GM12878 (cell line): ENCODE data around the gene CIAO2B. TPM values are rescaled to one million over a fixed set of nuclear protein-coding genes. Genes with fewer than 3 reads are reported as not detected.

Experiments
- ATAC-seq: fragments of 200-7000 bp; cut with Tn5 transposase; 3 replicates; pipeline ENCODE4 v1.9.1; 2020; ENCODE audit warnings: mild to moderate bottlenecking, moderate library complexity
- BruUV-seq: library from RNA; stranded (reverse); fragments of 400-500 nt; replicated peaks from 2 replicates; lab custom pipeline; 2021; lab: Mats Ljungman, UMichigan
- CTCF ChIA-PET: fragments of 300-600 bp; sonication (Branson Sonifier 250); formaldehyde crosslinking; extraction: SDS; loops from one replicate; lab custom pipeline; 2021; ENCODE audit warnings: inconsistent platforms; lab: Yijun Ruan, JAX
- POLR2A ChIA-PET: fragments of 350-600 bp; formaldehyde crosslinking; extraction: SDS; loops from one replicate; lab custom pipeline; 2021; ENCODE audit warnings: inconsistent platforms; lab: Charles Lee
- RAD21 ChIA-PET: fragments of 300-600 bp; sonication (Branson Sonifier 250); formaldehyde crosslinking; loops from one replicate; lab custom pipeline; 2023; ENCODE audit warnings: antibody characterized with exemption; ENCODE audit not compliant: unreplicated experiment; lab: Charles Lee
- SMC1A ChIA-PET: fragments of 300-600 bp; sonication (Branson Sonifier 250); formaldehyde crosslinking; loops from one replicate; lab custom pipeline; 2023; ENCODE audit not compliant: unreplicated experiment, uncharacterized antibody; lab: Charles Lee
- DNase-seq: peaks from one replicate; pipeline ENCODE4 v3.0.0-alpha.2; 2011; ENCODE audit warnings: low read depth, low spot score
- FAIRE-seq: peaks from 3 replicates; lab custom pipeline; 2011; peaks lifted over from hg19 to GRCh38; lab: Jason Lieb, UNC
- H2AFZ ChIP-seq: 2 replicates; pipeline ENCODE4 v1.6.0; 2011; ENCODE audit warnings: low read depth, low read length, control low read depth; ENCODE audit not compliant: control insufficient read depth
- H3K27ac ChIP-seq: 2 replicates; pipeline ENCODE4 v1.5.1; 2011; ENCODE audit warnings: control low read depth; ENCODE audit not compliant: control insufficient read depth, insufficient read depth
- H3K27me3 ChIP-seq, 2 experiments: replicated peaks in 1 of 2; 2 replicates each; pipeline versions ENCODE4 v1.6.0 to v1.6.1; 2011; ENCODE audit warnings: low read length in 1 of 2; ENCODE audit not compliant: control insufficient read depth in 2 of 2, insufficient read depth in 2 of 2
- H3K36me3 ChIP-seq, 2 experiments: 2 replicates each; pipeline ENCODE4 v1.5.1; 2011; ENCODE audit warnings: low read length in 1 of 2; ENCODE audit not compliant: control insufficient read depth in 2 of 2, insufficient read depth in 2 of 2
- H3K4me1 ChIP-seq: 2 replicates; pipeline ENCODE4 v1.6.1; 2011; ENCODE audit warnings: mild to moderate bottlenecking, low read length, moderate library complexity, mixed read lengths; ENCODE audit not compliant: control insufficient read depth, insufficient read depth
- H3K4me2 ChIP-seq: 2 replicates; pipeline ENCODE4 v1.6.0; 2011; ENCODE audit warnings: control low read depth; ENCODE audit not compliant: control insufficient read depth, insufficient read depth
- H3K4me3 ChIP-seq: fragments of 200-600 bp; sonication (generic); 2 replicates; pipeline ENCODE4 v1.5.1; 2016
- H3K79me2 ChIP-seq: 2 replicates; pipeline ENCODE4 v1.6.0; 2011; ENCODE audit warnings: low read length; ENCODE audit not compliant: control insufficient read depth, insufficient read depth
- H3K9ac ChIP-seq: 2 replicates; pipeline ENCODE4 v1.8.0; 2011; ENCODE audit warnings: low read length, control low read depth, mixed read lengths; ENCODE audit not compliant: control insufficient read depth, insufficient read depth
- H3K9me3 ChIP-seq: replicated peaks from 3 replicates; pipeline ENCODE4 v1.5.1; 2011; ENCODE audit warnings: mild to moderate bottlenecking, low read length; ENCODE audit not compliant: control insufficient read depth, insufficient read depth
- H4K20me1 ChIP-seq: 2 replicates; pipeline ENCODE4 v1.6.0; 2011; ENCODE audit not compliant: control insufficient read depth, insufficient read depth
- BMI1 ChIP-seq: fragments of 450-650 bp; IDR thresholded peaks from 2 replicates; pipeline ENCODE4 v1.6.1; 2016; ENCODE audit warnings: mild to moderate bottlenecking, moderate library complexity, borderline replicate concordance
- CEBPZ ChIP-seq: fragments of 150-350 bp; IDR thresholded peaks from 2 replicates; pipeline ENCODE4 v1.6.1; 2016; ENCODE audit warnings: low read depth, low read length
- CREB1 ChIP-seq: IDR thresholded peaks from 2 replicates; pipeline ENCODE4 v1.6.1; 2012; ENCODE audit warnings: low read depth, mild to moderate bottlenecking, inconsistent platforms
- EGR1 ChIP-seq, 2 experiments: IDR thresholded peaks; 1 replicate in 1 of 2; 2 replicates in 1 of 2; pipeline ENCODE4 v1.6.1; 2011 to 2012; ENCODE audit warnings: low read depth in 2 of 2, low read length in 2 of 2, borderline replicate concordance in 1 of 2, mild to moderate bottlenecking in 1 of 2, moderate library complexity in 1 of 2
- MXI1 ChIP-seq: fragments of 150-350 bp; IDR thresholded peaks from 2 replicates; pipeline ENCODE4 v1.6.1; 2011; ENCODE audit warnings: low read depth, mild to moderate bottlenecking, inconsistent platforms, low read length, improper control_type of control experiment
- NFXL1 ChIP-seq: fragments of 450-650 bp; IDR thresholded peaks from 2 replicates; pipeline ENCODE4 v1.6.1; 2017; ENCODE audit warnings: antibody characterized with exemption, mild to moderate bottlenecking, borderline replicate concordance
- NFYA ChIP-seq: IDR thresholded peaks from 2 replicates; pipeline ENCODE4 v1.6.1; 2011; ENCODE audit warnings: low read depth, mild to moderate bottlenecking, low read length, improper control_type of control experiment, borderline replicate concordance
- PBX3 ChIP-seq: IDR thresholded peaks from 2 replicates; pipeline ENCODE4 v1.6.1; 2011; ENCODE audit warnings: mild to moderate bottlenecking, low read depth, low read length, moderate library complexity; ENCODE audit not compliant: insufficient replicate concordance
- SMC3 ChIP-seq: IDR thresholded peaks from 2 replicates; pipeline ENCODE4 v1.6.1; 2011; ENCODE audit warnings: low read length, improper control_type of control experiment, borderline replicate concordance
- SREBF2 ChIP-seq: IDR thresholded peaks from 2 replicates; pipeline ENCODE4 v1.6.1; 2012; ENCODE audit warnings: mild to moderate bottlenecking, low read length
- TCF3 ChIP-seq: IDR thresholded peaks from 2 replicates; pipeline ENCODE4 v1.6.1; 2012; ENCODE audit warnings: low read depth, mild to moderate bottlenecking, low read length, borderline replicate concordance; ENCODE audit not compliant: insufficient read depth
- USF1 ChIP-seq: IDR thresholded peaks from 2 replicates; pipeline ENCODE4 v1.6.1; 2011; ENCODE audit warnings: borderline replicate concordance, low read depth, mild to moderate bottlenecking, moderate library complexity, mixed read lengths, low read length; ENCODE audit not compliant: insufficient read depth; ENCODE audit errors: extremely low read length
- WGBS: methylation state at CpG from one replicate; pipeline ENCODE4 v1.1.6; 2016; ENCODE audit warnings: low lambda C conversion rate; ENCODE audit not compliant: insufficient replicate concordance, insufficient coverage; ENCODE audit errors: missing lambda C conversion rate; 5-methylcytosine and 5-hydroxymethylcytosine counted together
- in situ Hi-C: fragments of 300-500 bp; cut with MboI; formaldehyde crosslinking; loops from 9 replicates; pipeline ENCODE4 v1.14.3; 2018; ENCODE audit warnings: mixed read lengths
- intact Hi-C: fragments of 100-400 bp; cut with micrococcal nuclease; formaldehyde crosslinking; loops from one replicate; pipeline ENCODE4 v1.14.2; 2022; ENCODE audit not compliant: unreplicated experiment
- polyA plus RNA-seq, 11 experiments: library from polyadenylated mRNA; depleted of rRNA in 4 of 11; unstranded in 6 of 11; stranded (reverse) in 5 of 11; fragments of >200 nt; fragmentation: Nextera tagmentation in 4 of 11; fragmentation: Illumina TruSeq in 1 of 11; extraction: Ambion mirVana in 4 of 11; extraction: Trizol in 1 of 11; gene quantifications; 1 replicate in 1 of 11; 2 replicates in 10 of 11; pipeline versions ENCODE4 v1.2.1 to v1.2.3, GENCODE V29; 2011 to 2016; ENCODE audit warnings: inconsistent platforms in 2 of 11, missing spikeins in 2 of 11, low read depth in 1 of 11
- total RNA-seq, 4 experiments: library from RNA; depleted of rRNA in 3 of 4; stranded (reverse); fragments of >200 nt in 3 of 4; fragmentation: Illumina TruSeq in 1 of 4; extraction: Trizol in 1 of 4; gene quantifications; 2 replicates each; pipeline versions ENCODE4 v1.2.1 to v1.2.3, GENCODE V29; 2013 to 2021

CIAO2B gene
- total and polyA plus RNA-seq, 10 of the 15 experiments (the other 5 are each of a cell fraction or from before 2014, with no cell fraction given), result 76.4 to 241 (median 138) TPM

GRCh38 chr16:66959704-66960161 lies 25.5 kb upstream of the CIAO2B start:
- H4K20me1 ChIP-seq, result no peaks in the 10 kb centered on the region
- H3K9me3 ChIP-seq, result no peaks in the 10 kb centered on the region
- TF ChIP-seq MXI1 (no peak), USF1 (no peak), SMC3 (no peak), NFXL1 (no peak), PBX3 (no peak), SREBF2 (no peak), NFYA (no peak), CREB1 (no peak), CEBPZ (no peak), EGR1 (IDR thresholded peaks at IDR 0.05; ENCODE audit: borderline replicate concordance in 1 of 2, low read depth in 2 of 2, low read length in 2 of 2) (no peak), BMI1 (no peak), TCF3 (no peak)
- no peak overlapping the region for H3K27ac ChIP-seq
- no peak for FAIRE-seq
- intact Hi-C loops, result loop anchor here (10.0 kb wide), 1 partner anchor 55 kb away; no protein-coding TSS in a partner anchor
- RAD21 ChIA-PET, result no interaction called here
- DNase-seq, result no peak
- no peaks in the 10 kb centered on the region for H3K79me2 ChIP-seq
- H3K36me3 ChIP-seq, result no peaks in the 10 kb centered on the region
- H3K9ac ChIP-seq, result no peak overlapping the region
- WGBS, result 66% methylated on average over 5 of the region's 5 CpGs
- in situ Hi-C loops, result no loop called here
- CTCF ChIA-PET, result interaction anchor here (0.9 to 3.9 kb wide), 10 partner anchors 9 to 223 kb away, joined by 3 to 12 read pairs (median 3); no protein-coding TSS in a partner anchor
- H3K4me2 ChIP-seq, result no peak overlapping the region
- no peaks in the 10 kb centered on the region for H3K27me3 ChIP-seq
- no peak for ATAC-seq
- peaks cover 11% of the 10 kb centered on the region for H3K4me1 ChIP-seq
- no peak overlapping the region for H2AFZ ChIP-seq
- BruUV-seq, result no TSS peak
- SMC1A ChIA-PET, result no interaction called here
- POLR2A ChIA-PET, result interaction anchor here (0.5 kb wide), 1 partner anchor 66 kb away, joined by 6 read pairs; no protein-coding TSS in a partner anchor
- no peak overlapping the region for H3K4me3 ChIP-seq
